Stimulated activated CD8-positive, alpha-beta memory T cell treated with anti-CD3 and anti-CD28 coated beads, Interleukin-7, amount 100 ng/mL, for 1 hour (primary cell): Measurements from ENCODE around the gene HSF4.
A peak's percentile ranks its signal among the peaks of the same experiment; 100 is the strongest.

Experiments used
- DNase-seq, 2 donors: peaks; one replicate each; pipeline ENCODE4 v3.0.0-alpha.2; 2020; ENCODE audit warnings: low read depth in 2 of 2

HSF4 gene

DNA sequence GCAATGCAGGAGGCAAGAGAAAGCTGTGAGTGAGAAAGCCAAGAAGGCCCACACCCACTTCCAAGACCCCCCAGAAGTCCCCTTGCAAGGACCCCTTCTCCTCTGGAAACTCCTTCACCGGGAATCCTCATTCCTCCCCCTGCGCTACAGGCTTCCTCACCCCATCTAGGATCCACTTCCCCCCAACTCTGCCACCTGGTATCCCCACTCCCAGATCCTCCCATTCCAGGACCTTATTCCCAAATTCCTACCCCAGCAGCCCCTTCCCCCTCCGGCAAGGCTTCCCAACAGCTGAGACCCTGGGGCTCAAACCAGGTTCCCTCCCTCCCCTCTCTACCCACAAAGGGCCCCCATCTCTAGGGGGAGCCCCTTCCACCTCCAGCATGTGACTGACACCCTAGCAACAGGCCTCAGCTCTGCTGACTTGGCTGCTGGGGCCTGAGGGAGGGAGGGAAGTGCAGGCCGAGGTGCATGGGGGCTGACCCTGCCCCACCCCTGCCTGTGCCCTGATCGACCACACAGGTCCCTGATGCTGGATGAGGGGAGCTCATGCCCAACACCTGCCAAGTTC is 2.1 kb downstream of the HSF4 start:
- no peak for DNase-seq

GRCh38 chr16:67167588-67167987 is 3.0 kb downstream of the HSF4 start:
- no peak for DNase-seq

- no peak for DNase-seq
Observed at GRCh38 chr16:67169011-67169451, 4.5 kb downstream of the HSF4 start.

DNA sequence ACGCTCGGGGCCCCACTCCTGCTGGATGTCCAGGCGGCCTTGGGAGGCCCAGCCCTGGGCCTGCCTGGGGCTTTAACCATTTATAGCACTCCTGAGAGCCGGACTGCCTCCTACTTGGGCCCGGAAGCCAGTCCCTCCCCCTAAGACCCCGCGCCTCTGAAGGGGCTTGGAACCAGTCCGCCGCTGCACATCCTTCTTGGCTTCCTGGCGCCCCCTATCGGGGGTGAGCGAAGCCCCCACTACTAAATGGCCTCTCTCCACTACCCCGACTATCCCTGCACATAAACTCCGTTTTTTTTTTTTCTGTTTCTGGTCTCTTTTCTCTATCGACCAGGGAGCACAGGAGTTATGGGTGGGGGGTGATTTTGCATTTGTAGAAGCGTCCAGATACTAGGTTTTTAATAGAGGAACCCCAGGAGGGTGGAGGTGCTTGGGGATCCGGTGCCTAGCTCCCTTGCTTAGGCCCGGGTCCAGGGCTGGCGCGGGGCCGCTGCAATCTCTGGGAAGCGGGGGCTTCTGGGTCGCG is 5.2 kb downstream of the HSF4 start:
- DNase-seq = no peak

- no peak for DNase-seq
Observed at GRCh38 chr16:67170168-67170948, 5.8 kb downstream of the HSF4 start, which contains the start of gene NOL3. TSS of gene NOL3 (plus strand) at chr16:67170538.

DNA sequence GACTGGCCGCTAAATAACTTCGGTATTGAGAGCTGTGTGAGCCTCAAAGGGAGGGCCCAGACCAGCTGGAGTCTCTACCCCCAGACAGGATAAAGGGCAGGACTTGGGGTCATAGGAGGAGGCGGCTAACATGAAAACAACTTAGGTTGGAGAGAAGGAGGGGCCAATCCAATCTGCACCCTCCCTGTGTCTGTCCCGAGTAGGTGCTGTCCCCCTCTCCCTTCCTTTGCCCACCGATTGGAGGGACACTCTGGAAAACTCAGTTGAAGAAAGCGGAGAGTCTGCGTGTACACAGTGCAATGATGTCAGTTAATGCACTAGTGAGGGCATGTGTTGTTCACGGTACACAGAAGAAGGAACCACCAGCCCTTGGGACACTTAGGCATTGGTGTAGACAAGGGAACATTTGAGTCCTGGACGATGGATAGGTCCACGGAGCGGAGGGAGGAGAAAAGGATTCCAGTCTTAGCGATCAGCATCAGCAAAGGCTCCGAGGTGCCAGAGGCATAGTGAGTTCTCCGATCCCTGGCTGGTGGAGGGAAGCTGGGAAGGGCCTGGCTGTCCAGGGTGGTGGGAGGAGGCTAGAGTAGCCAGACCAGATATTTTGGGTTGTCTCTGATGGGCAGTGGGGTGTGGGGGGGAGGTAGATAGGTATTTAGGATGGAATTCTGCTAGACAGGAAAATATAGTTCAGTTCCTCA is 6.6 kb downstream of the HSF4 start:
- no peak for DNase-seq

DNA sequence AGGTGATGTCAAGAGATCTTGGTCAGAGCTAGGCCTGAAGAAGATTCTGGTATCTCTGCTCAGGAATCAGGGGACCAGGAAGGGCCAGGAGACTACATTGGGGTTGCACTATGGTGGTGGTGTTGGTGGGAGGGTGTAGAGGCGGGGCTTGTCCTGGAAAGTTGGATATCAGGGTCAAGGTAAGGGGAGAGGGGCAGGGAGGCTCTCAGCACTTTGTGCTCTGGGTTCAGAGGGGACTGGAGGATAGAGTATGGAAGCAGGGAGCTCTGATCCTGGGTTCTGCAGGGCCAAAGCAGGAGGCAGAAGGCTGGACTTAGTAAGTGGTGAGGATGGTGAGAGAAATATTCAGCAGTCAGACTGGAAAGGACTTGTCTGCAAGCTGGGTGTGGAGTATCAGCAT is 8.8 kb downstream of the HSF4 start:
- DNase-seq = no peak

DNA sequence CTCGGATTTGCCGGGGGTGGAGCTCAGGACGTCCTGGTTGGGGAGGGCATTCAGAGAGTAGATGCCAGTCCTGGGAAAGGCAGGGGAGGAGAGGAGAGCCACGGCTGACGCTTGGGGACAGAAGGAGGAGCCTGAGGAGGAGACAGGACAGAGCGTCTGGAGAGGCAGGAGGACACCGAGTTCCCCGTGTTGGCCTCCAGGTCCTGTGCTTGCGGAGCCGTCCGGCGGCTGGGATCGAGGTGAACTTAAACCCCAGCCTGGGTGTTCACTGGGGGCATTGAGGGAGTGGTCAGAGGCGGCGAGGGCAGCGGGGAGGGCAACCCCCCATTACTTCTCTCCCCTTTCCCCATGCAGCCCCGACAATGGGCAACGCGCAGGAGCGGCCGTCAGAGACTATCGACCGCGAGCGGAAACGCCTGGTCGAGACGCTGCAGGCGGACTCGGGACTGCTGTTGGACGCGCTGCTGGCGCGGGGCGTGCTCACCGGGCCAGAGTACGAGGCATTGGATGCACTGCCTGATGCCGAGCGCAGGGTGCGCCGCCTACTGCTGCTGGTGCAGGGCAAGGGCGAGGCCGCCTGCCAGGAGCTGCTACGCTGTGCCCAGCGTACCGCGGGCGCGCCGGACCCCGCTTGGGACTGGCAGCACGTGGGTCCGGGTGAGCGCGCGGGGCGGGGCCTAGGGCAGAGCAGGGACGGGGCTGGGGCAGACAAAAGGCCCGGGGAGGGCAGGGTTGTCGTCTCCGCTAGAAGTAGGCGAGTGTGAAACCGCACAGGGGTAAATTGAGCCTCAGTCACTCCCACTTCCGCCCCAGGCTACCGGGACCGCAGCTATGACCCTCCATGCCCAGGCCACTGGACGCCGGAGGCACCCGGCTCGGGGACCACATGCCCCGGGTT is 9.5 kb downstream of the HSF4 start:
- DNase-seq = no peak

- DNase-seq = no peak
Observed at GRCh38 chr16:67174706-67175231, 10.2 kb downstream of the HSF4 start.

DNA sequence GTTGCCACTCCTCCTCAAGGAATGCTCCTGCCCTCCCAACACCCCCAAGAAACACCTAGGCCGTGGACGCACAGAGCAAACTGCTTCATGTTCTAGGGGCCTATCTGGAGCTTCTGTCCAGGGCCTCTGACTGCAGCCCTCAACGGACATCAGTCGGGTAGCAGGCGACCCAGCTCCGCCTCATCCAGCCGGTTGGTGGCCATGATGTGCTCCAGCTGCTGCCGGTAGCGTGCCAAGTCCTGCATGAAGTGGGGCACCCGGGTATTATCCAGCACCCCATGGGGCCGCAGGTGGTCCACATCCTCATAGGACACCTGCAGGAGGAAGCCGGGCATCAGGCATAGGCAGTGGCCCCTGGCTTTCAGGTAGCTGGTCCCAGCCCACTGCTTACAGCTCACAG is 12.1 kb downstream of the HSF4 start:
- no peak for DNase-seq

GRCh38 chr16:67177743-67178699 is 13.5 kb downstream of the HSF4 start:
- DNase-seq = no peak

- DNase-seq = no peak
Observed at GRCh38 chr16:67179421-67180080, 15.0 kb downstream of the HSF4 start.

DNA sequence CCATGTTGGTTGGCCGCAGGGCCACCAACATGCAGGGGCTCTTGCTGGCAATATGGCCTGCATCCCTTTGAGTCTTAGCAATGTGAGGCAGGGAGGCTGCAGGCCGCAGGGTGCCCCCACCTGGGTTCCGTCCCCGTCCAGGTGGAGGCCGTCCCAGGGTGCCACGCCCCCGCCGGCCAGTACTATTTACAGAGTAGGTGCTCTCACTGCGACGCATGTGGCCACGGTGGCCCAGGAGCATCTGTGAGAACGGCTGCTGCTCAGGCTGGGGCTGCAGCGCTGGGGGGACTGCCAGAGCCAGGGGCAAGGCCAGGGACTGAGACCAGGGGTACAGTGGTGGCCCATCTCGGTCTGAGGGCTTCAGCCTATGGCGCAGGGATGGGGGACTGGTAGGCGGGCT is 15.6 kb downstream of the HSF4 start:
- DNase-seq = no peak

GRCh38 chr16:67181346-67181745 is 16.8 kb downstream of the HSF4 start:
- DNase-seq = no peak

GRCh38 chr16:67182288-67182687 is 17.7 kb downstream of the HSF4 start:
- no peak for DNase-seq

GRCh38 chr16:67183284-67183626 is 18.7 kb downstream of the HSF4 start:
- no peak for DNase-seq

- DNase-seq = peak; percentile 72 to 81
Observed at GRCh38 chr16:67183627-67184452, 19.3 kb downstream of the HSF4 start, which contains the start of gene MATCAP1. TSS of gene MATCAP1 (minus strand) at chr16:67183963. CDS start at chr16:67180610, 3,353 bp downstream.

GRCh38 chr16:67184453-67184994 is 20.0 kb downstream of the HSF4 start:
- no peak for DNase-seq
